ENCODE results near the gene IGF1R.

Gene IGF1R

DNA sequence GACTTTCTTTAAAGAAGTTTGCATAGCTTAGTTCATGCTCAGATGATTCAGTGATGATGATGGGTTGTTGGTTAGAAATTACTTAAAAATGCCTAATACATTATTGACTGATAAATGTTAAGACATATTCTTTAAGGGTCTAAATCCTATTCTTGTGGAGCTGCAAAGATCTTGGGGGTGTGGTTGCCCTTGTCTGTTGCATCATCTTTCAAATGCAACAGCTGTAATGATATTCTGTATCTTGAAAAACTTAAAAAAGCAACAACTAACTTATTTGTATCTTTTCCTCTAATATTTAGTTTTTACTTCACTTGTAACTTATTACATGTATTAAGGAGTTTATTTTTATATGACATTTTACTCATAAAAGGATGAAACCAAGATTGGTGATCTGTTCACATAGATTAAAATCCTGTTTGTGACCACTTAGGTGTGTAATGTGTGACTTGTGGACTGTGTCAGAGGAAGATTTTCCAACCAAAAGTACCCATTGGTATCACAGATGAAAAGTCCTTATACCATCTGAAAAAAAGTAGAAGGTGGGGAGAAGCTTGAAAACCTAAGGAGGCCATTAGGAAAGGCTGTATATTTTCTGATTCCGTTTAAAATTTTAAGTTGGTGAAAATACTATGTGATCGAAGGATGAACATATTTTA is 142.8 kb downstream of the IGF1R start:
- TF ChIP-seq, protein P1, sequence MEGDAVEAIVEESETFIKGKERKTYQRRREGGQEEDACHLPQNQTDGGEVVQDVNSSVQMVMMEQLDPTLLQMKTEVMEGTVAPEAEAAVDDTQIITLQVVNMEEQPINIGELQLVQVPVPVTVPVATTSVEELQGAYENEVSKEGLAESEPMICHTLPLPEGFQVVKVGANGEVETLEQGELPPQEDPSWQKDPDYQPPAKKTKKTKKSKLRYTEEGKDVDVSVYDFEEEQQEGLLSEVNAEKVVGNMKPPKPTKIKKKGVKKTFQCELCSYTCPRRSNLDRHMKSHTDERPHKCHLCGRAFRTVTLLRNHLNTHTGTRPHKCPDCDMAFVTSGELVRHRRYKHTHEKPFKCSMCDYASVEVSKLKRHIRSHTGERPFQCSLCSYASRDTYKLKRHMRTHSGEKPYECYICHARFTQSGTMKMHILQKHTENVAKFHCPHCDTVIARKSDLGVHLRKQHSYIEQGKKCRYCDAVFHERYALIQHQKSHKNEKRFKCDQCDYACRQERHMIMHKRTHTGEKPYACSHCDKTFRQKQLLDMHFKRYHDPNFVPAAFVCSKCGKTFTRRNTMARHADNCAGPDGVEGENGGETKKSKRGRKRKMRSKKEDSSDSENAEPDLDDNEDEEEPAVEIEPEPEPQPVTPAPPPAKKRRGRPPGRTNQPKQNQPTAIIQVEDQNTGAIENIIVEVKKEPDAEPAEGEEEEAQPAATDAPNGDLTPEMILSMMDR (IDR thresholded peaks at IDR 0.05; ENCODE audit: borderline replicate concordance, insufficient read depth, low read depth, low read length), result no peak

DNA sequence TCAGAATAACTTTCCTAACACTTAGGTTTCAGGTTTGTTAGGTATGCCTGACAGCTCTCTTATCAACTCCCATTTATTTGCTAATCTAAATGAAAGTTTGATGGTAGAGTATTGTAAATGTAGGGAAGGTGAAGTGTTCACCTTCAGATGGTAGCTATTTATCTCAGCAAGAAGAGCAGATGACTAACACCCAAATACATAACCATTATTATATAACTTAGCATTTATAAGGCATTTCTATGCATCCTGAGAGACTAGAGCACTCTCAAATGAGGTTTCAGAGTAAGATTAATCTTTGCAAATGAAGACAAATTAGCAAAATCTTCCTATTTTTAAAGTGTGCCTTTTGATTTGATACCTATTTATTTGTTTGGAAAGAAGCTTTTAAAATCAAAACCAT is 143.8 kb downstream of the IGF1R start:
- H3K4me3 ChIP-seq (ENCODE audit: low read depth, low read length), result no peak overlapping the region
- TF ChIP-seq, protein P1 (IDR thresholded peaks at IDR 0.05; ENCODE audit: borderline replicate concordance, insufficient read depth, low read depth, low read length), result no peak

More for the DNA sequence above, 142.8 kb downstream of the IGF1R start:
- no peak overlapping the region for H3K4me3 ChIP-seq (ENCODE audit: low read depth, low read length)

DNA sequence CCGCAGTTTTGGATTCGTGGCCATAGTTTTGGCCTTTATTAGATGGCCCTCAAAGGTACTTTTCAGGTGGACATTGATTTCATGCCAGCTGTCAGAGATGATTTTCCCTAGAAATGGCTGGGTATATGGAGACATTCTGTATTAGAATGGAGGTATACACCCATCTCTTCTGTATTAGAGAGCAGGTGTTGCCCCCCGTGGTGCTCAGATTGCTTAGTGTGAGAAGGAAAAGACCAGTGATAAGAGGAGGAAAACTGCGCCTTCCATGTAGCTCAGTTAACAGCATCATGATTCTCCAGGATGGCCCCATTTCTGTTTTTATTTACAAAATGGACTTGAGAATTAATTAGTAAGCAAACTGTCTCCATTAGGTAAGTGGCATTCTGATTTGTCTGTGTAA is 145.9 kb downstream of the IGF1R start:
- TF ChIP-seq, protein P1 (IDR thresholded peaks at IDR 0.05; ENCODE audit: borderline replicate concordance, insufficient read depth, low read depth, low read length), result no peak
- H3K4me3 ChIP-seq (ENCODE audit: low read depth, low read length), result no peak overlapping the region

DNA sequence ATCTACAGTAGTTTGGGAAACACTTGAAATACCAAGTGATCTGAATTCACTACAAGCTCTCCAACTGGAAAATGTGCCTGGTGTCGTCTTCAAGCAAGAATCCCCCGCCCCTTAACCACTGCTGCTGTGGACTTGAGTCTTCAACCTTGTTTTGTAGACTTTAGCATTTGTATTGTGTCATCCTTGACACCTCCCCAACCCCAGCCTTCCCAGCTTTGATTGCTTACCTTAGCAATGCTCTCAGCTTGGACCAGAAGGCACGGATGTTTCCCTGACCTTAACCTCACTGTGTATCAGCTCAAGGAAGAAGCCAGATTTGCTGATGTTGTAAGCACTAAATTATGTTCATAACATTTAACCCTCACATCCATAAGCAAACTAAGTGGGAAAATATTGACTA is 146.4 kb downstream of the IGF1R start:
- TF ChIP-seq, protein P1 (IDR thresholded peaks at IDR 0.05; ENCODE audit: borderline replicate concordance, insufficient read depth, low read depth, low read length), result no peak
- no peak overlapping the region for H3K4me3 ChIP-seq (ENCODE audit: low read depth, low read length)

DNA sequence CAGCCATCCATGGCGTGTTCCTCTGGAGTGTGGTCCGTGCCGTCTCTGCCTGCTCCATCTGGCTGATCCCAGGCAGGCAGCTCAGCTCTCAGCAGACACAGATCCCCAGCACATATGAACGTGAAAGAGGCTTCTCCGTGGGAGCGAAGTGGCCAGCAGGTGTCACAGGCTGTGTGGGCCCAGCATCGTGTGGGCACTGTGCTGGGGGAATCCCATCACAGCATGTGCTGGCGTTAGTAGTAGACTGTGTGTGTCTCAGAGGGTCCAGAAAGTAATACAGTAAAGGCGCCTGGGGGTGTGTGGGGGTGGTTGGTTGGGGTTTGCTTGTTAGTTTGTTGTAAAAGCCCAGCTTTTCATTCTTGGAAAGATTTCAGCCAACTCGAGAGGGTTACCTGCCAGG is 147.6 kb downstream of the IGF1R start:
- TF ChIP-seq, protein P1 (IDR thresholded peaks at IDR 0.05; ENCODE audit: borderline replicate concordance, insufficient read depth, low read depth, low read length), result no peak
- no peak overlapping the region for H3K4me3 ChIP-seq (ENCODE audit: low read depth, low read length)

DNA sequence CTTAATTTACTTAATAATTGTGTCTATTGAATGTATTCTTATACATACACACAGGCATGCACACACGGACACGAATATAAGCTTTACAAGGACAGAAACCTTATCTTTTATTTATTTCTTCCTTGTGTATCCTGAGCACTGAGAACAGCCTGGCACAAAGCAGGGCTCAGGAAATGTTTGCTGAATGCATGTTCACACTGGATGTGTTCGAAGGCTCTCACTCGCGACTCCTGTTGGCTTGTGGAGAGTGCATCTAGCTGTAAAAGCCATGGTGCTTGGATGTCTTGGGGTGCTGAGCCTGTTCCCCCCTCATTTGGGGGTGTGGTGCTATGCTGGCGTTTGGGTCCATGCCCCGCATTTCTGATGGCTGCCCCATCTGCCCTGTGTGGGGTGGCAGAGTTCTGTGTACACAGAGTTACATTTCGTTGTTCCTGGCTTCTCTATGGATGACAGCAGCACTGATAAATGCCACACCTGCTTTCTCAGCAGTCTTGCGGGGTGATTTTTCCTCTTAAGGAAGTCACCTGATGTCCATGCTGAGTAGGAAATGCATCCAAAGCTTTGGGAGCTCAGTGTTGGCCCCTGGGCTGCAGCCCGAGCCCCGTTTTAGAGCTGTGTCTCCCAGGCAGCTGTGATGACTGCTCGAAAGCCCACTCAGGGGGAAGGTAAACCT is 148.5 kb downstream of the IGF1R start:
- H3K4me3 ChIP-seq (ENCODE audit: low read depth, low read length), result no peak overlapping the region
- TF ChIP-seq, protein P1 (IDR thresholded peaks at IDR 0.05; ENCODE audit: borderline replicate concordance, insufficient read depth, low read depth, low read length), result no peak

DNA sequence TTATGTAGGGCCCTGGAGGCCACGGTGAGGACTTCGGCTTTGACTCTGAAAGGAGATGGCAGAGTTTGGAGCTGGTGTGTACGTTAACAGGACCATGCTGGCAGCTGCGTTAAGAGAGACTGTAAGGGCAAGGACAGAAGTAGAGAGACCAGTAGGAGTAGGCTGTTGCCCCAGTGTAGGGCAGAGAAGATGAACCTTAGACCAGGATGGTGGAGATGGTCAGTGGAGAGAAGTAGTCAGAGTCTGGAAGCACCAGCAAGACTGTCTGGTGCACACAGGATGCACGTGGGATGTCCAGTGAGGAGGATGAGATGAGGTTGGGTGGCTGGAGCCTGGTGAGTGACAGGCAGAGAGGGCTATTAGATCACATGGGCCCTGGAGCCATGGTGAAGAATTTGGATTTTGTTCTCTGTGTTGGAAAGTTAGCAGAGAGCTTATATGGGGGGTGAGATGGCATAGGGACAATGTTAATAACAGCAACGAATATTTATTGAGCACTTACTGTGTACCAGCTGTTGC is 150.1 kb downstream of the IGF1R start:
- TF ChIP-seq, protein P1 (IDR thresholded peaks at IDR 0.05; ENCODE audit: borderline replicate concordance, insufficient read depth, low read depth, low read length), result no peak
- no peak overlapping the region for H3K4me3 ChIP-seq (ENCODE audit: low read depth, low read length)
